Measurements from ENCODE around the gene CD70.
"Not testable (repeated sequence)": the region's sequence is repeated elsewhere in the genome, so short reads cannot be mapped to it uniquely, and the experiment has no call there.

- TF ChIP-seq GABPA (IDR thresholded peaks at IDR 0.05 in 1 of 2, conservative IDR thresholded peaks at IDR 0.05 in 1 of 2); RAD21 (IDR thresholded peaks at IDR 0.05); FOXA1 (IDR thresholded peaks at IDR 0.05); RXRA (IDR thresholded peaks at IDR 0.05); EGR1 (IDR thresholded peaks at IDR 0.05; ENCODE audit: low read depth in 2 of 2); TAF1 (conservative IDR thresholded peaks at IDR 0.05); JUND (IDR thresholded peaks at IDR 0.05); REST (IDR thresholded peaks at IDR 0.05): not testable (repeated sequence)
- TF ChIP-seq, protein P1, sequence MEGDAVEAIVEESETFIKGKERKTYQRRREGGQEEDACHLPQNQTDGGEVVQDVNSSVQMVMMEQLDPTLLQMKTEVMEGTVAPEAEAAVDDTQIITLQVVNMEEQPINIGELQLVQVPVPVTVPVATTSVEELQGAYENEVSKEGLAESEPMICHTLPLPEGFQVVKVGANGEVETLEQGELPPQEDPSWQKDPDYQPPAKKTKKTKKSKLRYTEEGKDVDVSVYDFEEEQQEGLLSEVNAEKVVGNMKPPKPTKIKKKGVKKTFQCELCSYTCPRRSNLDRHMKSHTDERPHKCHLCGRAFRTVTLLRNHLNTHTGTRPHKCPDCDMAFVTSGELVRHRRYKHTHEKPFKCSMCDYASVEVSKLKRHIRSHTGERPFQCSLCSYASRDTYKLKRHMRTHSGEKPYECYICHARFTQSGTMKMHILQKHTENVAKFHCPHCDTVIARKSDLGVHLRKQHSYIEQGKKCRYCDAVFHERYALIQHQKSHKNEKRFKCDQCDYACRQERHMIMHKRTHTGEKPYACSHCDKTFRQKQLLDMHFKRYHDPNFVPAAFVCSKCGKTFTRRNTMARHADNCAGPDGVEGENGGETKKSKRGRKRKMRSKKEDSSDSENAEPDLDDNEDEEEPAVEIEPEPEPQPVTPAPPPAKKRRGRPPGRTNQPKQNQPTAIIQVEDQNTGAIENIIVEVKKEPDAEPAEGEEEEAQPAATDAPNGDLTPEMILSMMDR (IDR thresholded peaks at IDR 0.05; ENCODE audit: low read depth, low read length, missing input control): not testable (repeated sequence)
- TF ChIP-seq, protein P2, sequence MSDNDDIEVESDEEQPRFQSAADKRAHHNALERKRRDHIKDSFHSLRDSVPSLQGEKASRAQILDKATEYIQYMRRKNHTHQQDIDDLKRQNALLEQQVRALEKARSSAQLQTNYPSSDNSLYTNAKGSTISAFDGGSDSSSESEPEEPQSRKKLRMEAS (IDR thresholded peaks at IDR 0.05): not testable (repeated sequence)
- TF ChIP-seq, protein P3, sequence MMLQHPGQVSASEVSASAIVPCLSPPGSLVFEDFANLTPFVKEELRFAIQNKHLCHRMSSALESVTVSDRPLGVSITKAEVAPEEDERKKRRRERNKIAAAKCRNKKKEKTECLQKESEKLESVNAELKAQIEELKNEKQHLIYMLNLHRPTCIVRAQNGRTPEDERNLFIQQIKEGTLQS (IDR thresholded peaks at IDR 0.05): not testable (repeated sequence)
Measured at GRCh38 chr19:6633456-6633813, 42.5 kb upstream of the CD70 start.

All from liver (tissue), 3 donors.